Fibroblast of skin of left quadriceps (primary cell): ENCODE measurements around the gene PATL2.
A peak's percentile ranks its signal among the peaks of the same experiment; 100 is the strongest.
"Not testable (repeated sequence)": the region's sequence is repeated elsewhere in the genome, so short reads cannot be mapped to it uniquely, and the experiment has no call there.

Experiments used
- DNase-seq, 2 experiments: peaks; one replicate each; pipeline ENCODE4 v3.0.0-alpha.2; 2013; ENCODE audit warnings: low read depth in 2 of 2

Gene PATL2

DNA sequence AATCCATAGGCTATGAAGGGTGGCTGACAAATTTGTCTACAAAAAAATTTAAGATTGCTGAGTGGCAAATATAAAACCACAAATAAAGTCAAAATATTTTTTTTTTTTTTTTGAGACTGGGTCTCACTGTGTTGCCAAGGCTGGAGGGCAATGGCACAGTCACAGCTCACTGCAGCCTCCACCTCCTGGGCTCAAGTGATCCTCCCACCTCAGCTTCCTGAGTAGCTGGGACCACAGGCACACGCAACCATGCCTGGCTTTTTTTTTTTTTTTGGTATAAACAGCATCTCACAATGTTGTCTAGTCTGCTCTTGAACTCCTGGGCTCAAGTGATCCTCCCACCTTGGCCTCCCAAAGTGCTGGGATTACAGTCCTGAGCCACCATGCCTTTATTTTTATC, 20.9 kb downstream of the PATL2 start:
- not testable (repeated sequence) for DNase-seq

DNA sequence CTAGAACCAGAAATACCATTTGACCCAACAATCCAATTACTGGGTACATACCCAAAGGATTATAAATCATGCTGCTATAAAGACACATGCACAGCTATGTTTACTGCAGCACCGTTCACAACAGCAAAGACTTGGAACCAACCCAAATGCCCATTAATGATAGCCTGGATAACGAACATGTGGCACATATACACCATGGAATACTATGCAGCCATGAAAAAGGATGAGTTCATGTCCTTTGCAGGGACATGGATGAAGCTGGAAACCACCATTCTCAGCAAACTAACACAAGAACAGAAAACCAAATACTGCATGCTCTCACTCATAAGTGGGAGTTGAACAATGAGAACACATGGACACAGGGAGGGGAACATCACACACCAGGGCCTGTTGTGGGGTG, 21.8 kb downstream of the PATL2 start:
- DNase-seq, result not testable (repeated sequence)

DNA sequence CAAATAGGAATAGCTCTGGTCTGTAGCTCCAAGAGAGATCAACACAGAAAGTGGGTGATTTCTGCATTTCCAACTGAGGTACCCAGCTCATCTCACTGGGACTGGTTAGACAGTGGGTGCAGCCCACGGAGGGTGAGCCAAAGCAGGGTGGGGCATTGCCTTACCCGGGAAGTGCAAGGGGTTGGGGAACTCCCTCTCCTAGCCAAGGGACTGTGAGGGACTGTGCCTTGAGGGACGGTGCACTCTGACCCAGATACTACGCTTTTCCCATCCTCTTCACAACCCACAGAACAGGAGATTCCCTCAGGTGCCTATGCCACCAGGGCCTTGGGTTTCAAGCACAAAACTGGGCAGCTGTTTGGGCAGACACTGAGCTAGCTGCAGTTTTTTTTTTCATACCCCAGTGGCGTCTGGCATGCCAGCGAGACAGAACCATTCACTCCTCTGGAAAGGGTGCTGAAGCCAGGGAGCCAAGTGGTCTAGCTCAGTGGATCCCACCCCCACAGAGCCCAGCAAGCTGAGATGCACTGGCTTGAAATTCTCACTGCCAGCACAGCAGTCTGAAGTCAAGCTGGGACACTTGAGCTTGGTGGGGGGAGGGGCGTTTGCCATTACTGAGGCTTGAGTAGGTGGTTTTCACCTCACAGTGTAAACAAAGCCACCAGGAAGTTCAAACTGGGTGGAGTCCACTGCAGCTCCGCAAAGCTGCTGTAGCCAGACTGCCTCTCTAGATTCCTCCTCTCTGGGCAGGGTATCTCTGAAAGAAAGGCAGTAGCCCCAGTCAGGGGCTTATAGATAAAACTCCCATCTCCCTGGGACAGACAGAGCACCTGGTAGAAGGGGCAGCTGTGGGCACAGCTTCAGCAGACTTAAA, 28.1 kb downstream of the PATL2 start:
- not testable (repeated sequence) for DNase-seq

DNA sequence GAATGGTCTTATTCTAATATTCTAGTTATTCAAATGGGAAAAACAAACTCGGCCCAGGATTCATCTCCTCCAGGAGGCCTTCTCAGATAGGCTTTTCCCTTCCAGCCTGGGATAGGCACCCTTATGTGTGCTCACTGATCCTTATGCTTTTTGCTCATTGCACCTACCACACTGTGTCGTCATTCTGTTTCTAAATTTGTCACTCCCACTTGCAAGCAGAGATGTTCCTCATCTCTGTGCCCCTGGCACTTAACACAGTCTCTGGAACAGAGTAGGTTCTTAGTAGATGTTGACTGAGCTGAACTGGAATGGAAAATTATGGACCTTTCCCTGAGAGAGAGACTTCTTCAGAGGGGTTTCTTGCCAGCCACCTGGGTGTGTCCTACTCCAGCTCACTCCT, 28.9 kb downstream of the PATL2 start:
- no peak for DNase-seq

DNA sequence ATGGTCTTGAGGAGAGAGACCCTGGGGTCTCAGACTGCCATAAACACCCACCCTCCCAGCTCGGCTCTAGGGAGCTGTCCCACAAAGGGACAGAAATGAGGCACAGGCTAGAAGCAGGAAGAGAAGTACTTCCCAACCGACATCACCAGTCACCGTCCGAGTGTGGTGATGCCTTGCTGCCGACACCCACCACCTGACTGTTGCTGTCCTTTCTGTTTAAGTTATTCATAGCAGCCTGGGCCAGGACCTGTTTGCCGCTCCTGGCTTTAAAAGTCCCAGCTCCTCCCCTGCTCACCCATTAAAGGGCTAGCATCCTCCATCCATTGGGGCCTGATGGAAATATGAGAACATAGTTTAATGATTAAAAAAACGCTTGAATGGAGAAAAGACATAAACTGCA, 34.4 kb downstream of the PATL2 start:
- DNase-seq, result no peak

DNA sequence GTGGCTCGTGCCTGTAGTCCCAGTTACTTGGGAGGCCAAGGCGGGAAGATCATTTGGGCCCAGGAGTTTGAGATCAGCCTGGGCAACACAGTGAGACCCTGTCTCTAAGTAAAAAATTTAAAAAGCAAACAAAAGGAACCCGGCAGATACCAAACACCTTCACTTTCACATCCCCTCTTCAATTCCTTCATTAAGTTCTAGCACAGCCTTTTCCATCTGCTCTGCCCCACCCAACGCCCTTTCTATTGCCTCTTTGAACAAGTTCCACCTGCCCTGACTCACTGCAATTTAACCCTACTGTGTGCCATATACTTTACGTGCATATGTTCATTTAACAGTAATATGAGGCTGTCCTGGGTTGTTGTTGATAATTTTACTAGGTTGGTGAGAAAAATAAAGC, 35.2 kb downstream of the PATL2 start:
- no peak for DNase-seq

DNA sequence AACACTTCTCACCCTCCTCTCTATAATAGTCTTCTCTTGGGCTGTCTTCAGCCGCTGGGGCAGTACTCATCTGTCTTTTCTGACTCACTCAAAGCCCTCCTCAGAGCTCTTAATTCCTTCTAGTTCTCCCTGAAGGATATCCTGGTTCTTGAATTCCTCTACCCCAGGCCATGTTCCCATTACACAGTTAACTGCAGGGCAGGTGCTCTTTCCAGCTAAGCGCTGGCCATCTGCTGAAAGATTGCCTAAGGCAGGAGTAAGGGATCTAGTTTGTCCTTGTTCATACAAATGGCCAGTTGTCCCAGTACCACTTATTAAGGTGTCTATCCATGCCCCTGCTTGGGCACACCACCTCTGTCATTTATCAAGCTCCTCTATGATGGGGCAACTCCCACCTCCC, 37.5 kb downstream of the PATL2 start:
- DNase-seq, result no peak

DNA sequence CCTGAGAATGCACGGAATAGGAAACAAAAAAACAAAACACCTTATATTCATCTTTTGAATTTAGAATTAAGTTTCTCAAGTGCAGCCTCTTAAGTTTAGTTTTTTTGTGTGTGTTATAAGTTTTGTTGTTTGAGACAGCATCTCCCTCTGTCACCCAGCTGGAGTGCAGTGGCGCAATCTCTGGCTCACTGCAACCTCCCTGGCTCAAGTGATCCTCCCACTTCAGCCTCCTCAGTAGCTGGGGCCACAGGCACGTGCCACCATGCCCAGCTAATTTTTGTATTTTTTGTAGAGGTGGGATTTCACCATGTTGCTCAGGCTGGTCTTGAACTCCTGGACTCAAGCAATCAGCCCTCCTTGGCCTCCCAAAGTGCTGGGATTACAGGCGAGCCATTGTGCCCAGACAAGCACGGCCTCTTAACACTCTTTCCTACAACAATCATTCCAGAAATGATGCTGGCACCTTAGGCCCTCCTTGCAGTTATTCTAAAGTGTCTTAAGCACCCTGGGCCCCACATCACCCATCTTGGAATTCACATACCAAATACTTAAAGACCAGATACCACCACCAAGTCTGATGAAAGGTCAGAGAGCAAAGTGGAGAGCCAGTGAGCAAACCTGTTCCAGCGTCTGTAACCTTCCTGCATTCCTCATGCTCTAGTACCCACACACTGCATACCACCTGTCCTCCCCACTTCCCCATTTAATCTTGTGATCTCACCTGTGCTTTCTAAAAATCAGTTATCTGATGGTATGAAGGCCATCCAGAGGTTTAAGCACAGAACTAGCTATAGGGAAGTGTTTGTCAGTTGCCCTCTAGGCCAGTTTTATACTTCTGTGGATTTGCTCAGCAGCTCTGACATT, 40.8 kb downstream of the PATL2 start:
- no peak for DNase-seq

DNA sequence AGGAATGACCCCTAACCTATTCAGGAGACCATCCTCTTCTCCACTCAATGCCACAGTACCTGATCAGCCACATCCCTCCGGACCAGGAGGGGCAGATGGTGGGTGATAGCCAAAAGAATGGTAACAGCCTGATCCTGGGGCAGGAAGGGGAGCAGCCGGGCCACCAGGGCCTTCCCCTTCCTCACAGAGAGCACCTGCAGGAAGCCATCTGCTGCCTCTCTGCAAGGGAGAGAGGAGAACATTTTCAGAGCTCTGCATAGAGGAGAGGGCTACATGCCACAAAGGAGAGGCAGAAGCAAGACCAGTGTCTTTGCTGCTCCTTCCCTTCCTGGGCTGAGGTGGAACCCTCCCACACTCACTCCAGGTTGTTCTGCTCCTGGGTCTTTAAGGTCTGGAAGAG, 42.2 kb downstream of the PATL2 start:
- no peak for DNase-seq

DNA sequence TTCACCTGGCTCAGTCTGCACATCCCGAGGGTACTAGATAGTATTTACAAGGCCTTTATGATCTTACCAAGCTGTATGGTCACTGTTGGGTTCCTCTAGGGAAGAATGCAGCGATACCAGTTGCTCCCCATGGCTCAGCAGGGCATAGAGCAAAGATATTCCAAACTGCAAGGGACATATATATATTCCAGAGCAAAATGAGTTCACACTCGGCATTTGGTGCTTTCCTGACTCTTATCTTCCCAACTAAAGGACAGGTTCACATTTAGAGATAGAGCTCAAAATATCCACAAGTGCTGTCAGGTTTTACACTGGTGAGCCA, 44.1 kb downstream of the PATL2 start:
- no peak for DNase-seq

DNA sequence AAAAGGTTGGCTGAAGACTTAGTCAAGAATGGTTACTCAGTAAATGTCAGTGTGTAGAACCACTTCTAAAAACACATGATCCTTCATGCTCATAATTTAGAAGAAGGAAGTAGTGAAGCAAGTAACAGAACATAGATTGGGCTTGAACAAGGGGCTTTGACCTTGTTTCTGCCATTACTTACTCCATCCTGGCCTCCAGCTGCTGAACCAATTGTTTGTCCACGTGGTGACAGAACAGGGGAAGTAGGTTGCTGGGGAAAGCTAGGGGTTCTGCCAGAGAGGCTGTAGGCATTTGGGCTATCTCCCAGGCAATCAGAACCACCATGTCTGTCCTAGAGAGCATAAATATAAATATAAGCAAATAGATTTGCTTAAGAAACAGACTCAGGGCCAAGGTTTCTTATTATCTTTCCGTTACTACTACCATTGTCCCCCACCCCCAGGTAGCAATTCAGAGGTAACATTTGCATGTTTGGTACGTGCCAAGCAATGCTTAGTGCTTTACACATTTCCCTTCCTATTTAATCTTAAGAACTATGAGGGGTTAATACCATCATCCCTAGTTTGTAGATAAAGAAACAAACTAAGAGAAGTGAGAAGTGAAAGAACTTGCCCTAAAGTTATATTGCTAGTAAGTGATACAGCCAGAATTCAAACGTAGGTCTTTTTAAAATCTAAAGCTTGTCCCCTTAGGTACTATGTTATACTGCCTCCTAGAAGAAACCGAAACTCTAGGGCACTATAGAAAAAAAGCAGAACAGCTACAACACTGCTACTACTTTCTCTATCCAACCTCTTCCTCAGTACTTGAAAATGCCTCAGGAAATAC, 44.7 kb downstream of the PATL2 start:
- DNase-seq, result no peak

DNA sequence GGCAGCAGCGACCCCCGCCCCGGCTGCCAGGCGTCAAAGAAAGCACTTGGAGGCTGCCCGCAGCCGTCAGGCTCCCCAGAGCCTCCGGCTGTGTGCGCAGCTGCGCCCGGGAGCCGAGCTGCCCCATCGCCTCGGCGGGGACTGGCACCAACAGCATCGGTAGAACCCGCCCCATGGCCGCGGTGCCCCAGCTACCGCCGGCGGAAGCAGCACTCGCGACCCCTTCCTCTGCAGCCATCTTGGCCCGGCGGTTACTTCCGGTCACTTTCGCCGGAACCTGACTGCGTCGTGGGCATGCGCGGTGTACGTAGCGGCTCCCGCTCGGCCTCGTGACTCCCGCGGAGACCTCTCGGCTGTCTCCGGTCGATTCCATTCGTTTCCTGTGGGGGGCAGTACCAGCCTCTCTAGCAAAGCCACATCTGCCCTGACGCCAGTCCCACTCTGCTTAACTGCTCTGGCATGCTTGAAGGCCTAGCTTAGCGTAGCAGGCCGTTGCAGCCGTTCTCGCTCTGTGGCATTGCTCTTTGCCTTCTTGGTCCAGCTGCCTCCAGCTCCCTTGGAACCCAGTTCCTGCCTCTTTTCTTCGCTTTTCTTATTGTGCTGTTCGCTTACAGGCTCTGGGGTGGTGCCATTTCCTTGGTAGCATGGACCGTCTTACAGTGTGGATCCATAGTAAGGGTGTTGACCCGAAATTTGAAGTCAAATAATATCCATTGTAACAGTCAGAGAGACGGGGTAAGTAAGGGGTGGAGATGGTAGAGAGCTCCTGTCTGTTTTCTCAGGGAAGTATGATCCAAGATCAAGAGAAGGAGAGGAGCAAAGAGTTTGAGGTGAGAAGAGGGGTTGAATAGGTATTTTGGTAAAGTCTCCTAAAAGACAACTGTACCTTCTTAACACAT, 47.5 kb downstream of the PATL2 start, which contains the start of gene SPG11:
Gene SPG11, minus strand, starts transcription at position 253 of the 899 bp plus-strand sequence. Its CDS starts 15 bp downstream, at position 238.
- DNase-seq, result peak; percentile 94

DNA sequence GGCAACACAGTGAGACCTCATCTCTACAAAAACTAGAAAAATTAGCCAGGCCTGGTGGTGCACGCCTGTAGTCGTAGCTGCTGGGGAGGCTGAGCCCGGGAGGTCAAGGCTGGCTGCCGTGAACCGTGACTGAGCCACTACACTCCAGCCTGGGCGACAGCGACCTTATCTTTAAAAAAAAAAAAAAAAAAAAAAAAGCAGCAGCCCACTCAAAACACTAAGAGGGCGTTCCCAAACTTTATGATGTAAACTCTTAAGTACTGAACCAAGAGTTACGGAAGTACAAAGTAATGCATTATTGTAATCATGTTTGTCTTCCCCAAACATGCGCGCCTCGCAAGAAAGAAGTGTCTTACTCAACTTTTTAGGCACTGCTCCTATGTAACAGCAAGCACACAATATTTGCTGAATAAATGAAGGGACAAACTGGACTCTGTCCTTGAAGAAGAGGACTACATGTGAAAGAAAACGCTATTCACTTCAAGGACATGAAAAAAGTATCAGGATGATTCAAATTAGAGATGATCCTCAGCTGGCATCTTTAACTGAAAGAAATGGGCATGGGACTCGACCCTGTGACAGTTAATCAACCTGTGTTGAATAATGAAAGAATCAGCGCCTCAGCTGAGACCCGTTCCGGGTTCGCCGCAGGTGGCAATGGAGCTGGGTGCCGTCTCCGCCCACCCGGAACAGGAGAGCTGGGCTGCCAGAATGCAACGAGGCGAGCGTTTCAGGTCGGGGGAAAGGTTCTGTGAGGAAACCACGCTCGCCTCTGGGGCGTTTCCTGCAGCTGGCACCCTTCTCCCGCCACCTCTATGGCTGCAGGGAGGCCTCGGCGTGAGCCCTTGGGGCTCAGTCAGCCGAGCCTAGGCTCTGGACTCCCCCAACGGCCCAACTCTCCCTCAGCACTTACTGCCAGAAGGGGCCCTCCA, 48.4 kb downstream of the PATL2 start:
- peak in 1 of 2 experiments; percentile 8 for DNase-seq

DNA sequence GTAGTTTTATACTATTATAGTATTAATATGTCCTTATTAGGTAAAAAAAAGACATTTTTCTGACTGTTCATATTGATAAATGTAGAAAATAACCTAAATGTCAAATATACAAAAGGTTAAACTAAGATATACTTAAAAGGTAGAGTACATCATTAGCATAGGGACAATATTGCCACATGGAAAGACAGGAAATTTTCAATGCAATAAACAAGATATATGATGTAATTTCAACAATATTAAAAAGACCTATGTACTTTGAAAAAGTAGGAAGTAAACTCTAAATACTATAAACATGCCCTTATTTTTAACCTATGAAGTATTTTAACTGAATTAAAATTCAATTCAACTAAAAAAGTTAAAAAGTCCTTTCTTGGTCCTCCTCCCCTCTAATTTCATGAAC, 49.5 kb downstream of the PATL2 start:
- DNase-seq, result no peak

DNA sequence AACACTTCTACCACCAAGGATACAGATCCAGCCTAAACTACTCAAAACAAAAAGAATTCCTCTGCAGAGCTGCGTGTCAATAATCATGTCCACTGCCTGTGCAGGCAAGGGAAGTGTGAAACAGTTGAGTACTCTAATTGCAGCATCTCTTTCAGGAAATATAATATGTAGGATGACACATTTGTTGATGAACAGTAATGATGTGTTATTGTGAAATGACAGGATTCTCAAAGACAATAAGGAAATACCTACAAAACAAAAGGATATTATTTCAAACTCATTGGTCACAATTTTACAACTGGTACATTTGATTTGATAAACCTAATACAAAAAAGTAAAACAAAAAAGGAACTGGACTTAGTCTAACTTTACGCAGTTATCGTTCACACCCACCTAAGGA, 52.1 kb downstream of the PATL2 start:
- no peak for DNase-seq

DNA sequence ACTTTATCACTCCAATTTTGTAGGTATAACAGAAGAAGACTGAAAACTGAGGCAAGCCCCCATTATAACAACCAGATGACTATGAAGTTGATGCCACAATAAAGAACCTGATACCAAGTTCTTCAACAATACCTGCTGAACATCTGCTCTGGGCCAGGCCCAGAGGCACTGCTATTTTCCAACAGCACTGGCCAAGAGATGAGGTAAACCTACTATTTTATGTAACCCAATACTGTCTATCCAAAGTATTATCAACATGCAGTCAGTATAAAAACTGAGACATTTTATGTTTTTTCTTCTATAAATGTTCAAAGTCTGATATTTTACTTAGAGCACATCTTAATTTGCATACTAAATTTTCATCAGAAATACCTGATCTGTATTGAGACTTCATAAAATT, 53.7 kb downstream of the PATL2 start:
- no peak for DNase-seq

DNA sequence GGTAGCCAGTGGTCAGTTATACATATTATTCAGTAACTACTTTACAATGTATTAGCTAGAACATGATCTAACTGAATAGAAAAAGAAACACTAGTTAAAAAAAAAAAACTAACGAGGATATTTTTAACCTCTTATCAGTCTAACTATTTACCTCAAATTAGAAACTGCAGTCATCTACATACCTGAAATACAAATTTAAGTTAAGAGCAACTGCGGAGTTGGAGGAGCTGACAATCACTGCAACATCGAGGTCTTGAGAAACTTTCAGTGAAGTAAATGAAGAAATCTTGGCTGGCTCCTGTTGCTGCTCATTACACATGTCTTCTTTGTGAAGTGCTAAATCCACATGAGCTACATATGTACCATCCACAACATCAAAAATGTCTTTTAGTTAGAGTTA, 54.2 kb downstream of the PATL2 start:
- no peak for DNase-seq

DNA sequence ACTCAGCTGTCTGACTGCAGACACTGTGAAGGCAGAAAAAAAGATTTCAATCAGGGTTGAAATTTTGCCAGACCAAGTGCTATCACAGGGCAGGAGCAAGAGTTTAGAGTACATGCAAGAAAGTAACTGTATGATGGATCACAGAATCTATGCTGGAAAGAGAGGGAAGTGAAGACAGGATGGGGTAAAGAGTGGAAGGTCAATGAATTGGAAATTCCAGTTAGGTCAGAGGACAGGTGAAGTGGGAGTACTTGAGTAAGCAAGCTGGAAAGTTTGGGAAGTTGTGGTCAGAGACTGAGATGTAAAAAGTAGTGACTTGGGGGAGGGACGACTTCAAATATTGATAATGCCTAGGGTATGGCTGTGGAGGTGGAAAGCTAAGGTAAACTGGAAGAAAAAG, 54.8 kb downstream of the PATL2 start:
- no peak for DNase-seq

DNA sequence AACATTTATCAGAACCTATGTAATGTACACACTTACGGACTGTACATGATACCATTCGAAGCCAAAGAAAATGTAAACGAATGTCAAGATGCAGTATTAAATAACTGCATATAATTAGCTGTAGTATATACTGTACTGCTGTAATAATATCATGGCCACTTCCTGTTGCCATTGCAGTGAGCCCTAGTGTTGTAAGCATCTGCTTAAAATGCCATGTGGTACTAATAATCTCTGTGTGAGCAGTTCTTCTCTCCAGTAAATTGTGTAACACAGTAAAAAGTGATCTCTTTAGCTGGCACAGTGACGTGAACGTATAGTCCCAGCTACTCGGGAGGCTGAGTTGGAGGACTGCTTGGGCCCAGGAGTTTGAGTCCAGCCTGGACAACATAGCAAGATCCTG, 56.3 kb downstream of the PATL2 start:
- peak; percentile 60 to 66 for DNase-seq

DNA sequence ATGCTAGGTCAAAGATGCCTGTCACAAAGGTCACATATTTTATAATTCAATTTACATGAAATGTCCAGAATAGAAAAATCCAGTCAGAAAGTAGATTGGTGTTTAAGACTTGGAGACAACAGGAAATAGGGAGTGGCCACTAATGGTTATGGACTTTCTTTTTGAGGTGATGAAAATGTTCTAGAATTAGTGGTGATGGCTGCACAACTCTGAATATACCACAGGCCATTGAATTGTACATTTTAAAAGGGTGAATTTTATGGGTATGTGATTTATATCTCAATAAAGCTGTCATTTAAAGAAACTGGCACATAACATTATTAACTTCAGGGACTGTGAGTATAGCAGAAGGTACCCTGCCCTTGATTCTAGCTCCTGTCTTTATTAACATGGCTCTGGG, 63.5 kb downstream of the PATL2 start:
- DNase-seq, result no peak
